HepG2 (cell line): ENCODE results near the gene HBQ1. TPM values are rescaled to one million over a fixed set of nuclear protein-coding genes. Genes with fewer than 3 reads are reported as not detected.
A peak's percentile ranks its signal among the peaks of the same experiment; 100 is the strongest.

Experiments
- BCL6 ChIP-seq: IDR thresholded peaks from 2 replicates; pipeline ENCODE4 v1.6.1; 2016; ENCODE audit warnings: missing genetic modification reagents, missing compliant biosample characterization
- DNMT3B ChIP-seq: conservative IDR thresholded peaks from 2 replicates; pipeline ENCODE4 v1.6.1; 2016; ENCODE audit warnings: missing biosample characterization, control low read depth
- ESRRA ChIP-seq: sonication (generic); formaldehyde crosslinking; IDR thresholded peaks from 2 replicates; pipeline ENCODE4 v1.5.1; 2020; ENCODE audit warnings: mild to moderate bottlenecking, low read depth, missing genetic modification reagents
- FOXK2 ChIP-seq: fragments of 450-650 bp; IDR thresholded peaks from 2 replicates; pipeline ENCODE4 v1.6.1; 2016
- GZF1 ChIP-seq: sonication (generic); formaldehyde crosslinking; IDR thresholded peaks from 2 replicates; pipeline ENCODE4 v1.5.1; 2020; ENCODE audit warnings: mild to moderate bottlenecking, missing genetic modification reagents
- HNRNPL ChIP-seq: fragments of 200-400 bp; formaldehyde crosslinking; IDR thresholded peaks from 2 replicates; pipeline ENCODE4 v1.6.1; 2017; ENCODE audit warnings: mild to moderate bottlenecking, low read depth, low read length
- NFE2L1 ChIP-seq: sonication (generic); formaldehyde crosslinking; IDR thresholded peaks from 2 replicates; pipeline ENCODE4 v1.4.0; 2020; ENCODE audit warnings: missing genetic modification reagents, mild to moderate bottlenecking, borderline replicate concordance
- PHF8 ChIP-seq: sonication (generic); formaldehyde crosslinking; IDR thresholded peaks from 2 replicates; pipeline ENCODE4 v1.5.0; 2020; ENCODE audit warnings: missing genetic modification reagents
- POLR2A ChIP-seq, 2 experiments: IDR thresholded peaks; 2 replicates each; pipeline ENCODE4 v1.6.1; 2011; ENCODE audit warnings: low read depth in 2 of 2, low read length in 2 of 2, mild to moderate bottlenecking in 1 of 2, moderate library complexity in 1 of 2; ENCODE audit not compliant: insufficient read depth in 1 of 2
- RAD51 ChIP-seq: fragments of 450-650 bp; IDR thresholded peaks from 2 replicates; pipeline ENCODE4 v1.6.1; 2016; ENCODE audit warnings: borderline replicate concordance
- RBM39 ChIP-seq: fragments of 200-400 bp; formaldehyde crosslinking; IDR thresholded peaks from one replicate; pipeline ENCODE4 v1.6.1; 2018; ENCODE audit warnings: antibody characterized with exemption, mild to moderate bottlenecking, low read depth, low read length; ENCODE audit not compliant: poor library complexity, severe bottlenecking
- REPIN1 ChIP-seq: sonication (generic); formaldehyde crosslinking; IDR thresholded peaks from 2 replicates; pipeline ENCODE4 v1.8.0; 2022; ENCODE audit warnings: missing genetic modification reagents, low read depth, mild to moderate bottlenecking, borderline replicate concordance
- RFXANK ChIP-seq: IDR thresholded peaks from 2 replicates; pipeline ENCODE4 v1.6.1; 2016
- RXRA ChIP-seq: sonication (generic); formaldehyde crosslinking; IDR thresholded peaks from 2 replicates; pipeline ENCODE4 v1.5.1; 2020; ENCODE audit warnings: missing genetic modification reagents
- SRF ChIP-seq: IDR thresholded peaks from 2 replicates; pipeline ENCODE4 v1.6.1; 2011; ENCODE audit warnings: mild to moderate bottlenecking, low read depth, low read length, moderate library complexity
- SRSF1 ChIP-seq: fragments of 200-400 bp; formaldehyde crosslinking; optimal IDR thresholded peaks from 2 replicates; pipeline ENCODE3; 2017; ENCODE audit warnings: mild to moderate bottlenecking, low read depth, low read length, moderate library complexity
- YEATS4 ChIP-seq: sonication (generic); formaldehyde crosslinking; IDR thresholded peaks from 2 replicates; pipeline ENCODE4 v1.4.0; 2020; ENCODE audit warnings: missing genetic modification reagents, borderline replicate concordance
- ZBTB10 ChIP-seq: sonication (generic); formaldehyde crosslinking; IDR thresholded peaks from 2 replicates; pipeline ENCODE4 v1.4.0; 2020; ENCODE audit warnings: missing genetic modification reagents, borderline replicate concordance
- ZBTB37 ChIP-seq: sonication (generic); formaldehyde crosslinking; IDR thresholded peaks from 2 replicates; pipeline ENCODE4 v1.4.0; 2020; ENCODE audit warnings: mild to moderate bottlenecking, missing genetic modification reagents
- ZFP82 ChIP-seq: sonication (generic); formaldehyde crosslinking; IDR thresholded peaks from 2 replicates; pipeline ENCODE4 v1.5.1; 2020; ENCODE audit warnings: mild to moderate bottlenecking, missing genetic modification reagents, borderline replicate concordance
- ZMAT3 ChIP-seq: sonication (generic); formaldehyde crosslinking; conservative IDR thresholded peaks from 2 replicates; pipeline ENCODE4 v1.7.0; 2021; ENCODE audit warnings: missing genetic modification reagents
- ZNF230 ChIP-seq: sonication (generic); formaldehyde crosslinking; IDR thresholded peaks from 2 replicates; pipeline ENCODE4 v1.4.0; 2020; ENCODE audit warnings: mild to moderate bottlenecking, missing genetic modification reagents
- ZNF335 ChIP-seq: sonication (generic); formaldehyde crosslinking; IDR thresholded peaks from 2 replicates; pipeline ENCODE4 v1.4.0; 2020; ENCODE audit warnings: missing genetic modification reagents
- ZNF383 ChIP-seq: sonication (generic); formaldehyde crosslinking; IDR thresholded peaks from 2 replicates; pipeline ENCODE4 v1.4.0; 2020; ENCODE audit warnings: missing genetic modification reagents, mild to moderate bottlenecking, borderline replicate concordance
- ZNF704 ChIP-seq: sonication (generic); formaldehyde crosslinking; IDR thresholded peaks from 2 replicates; pipeline ENCODE4 v1.8.1; 2023; ENCODE audit warnings: mild to moderate bottlenecking, inconsistent platforms, moderate library complexity, missing genetic modification reagents, borderline replicate concordance
- polyA plus RNA-seq, 8 experiments: library from polyadenylated mRNA; depleted of rRNA in 3 of 8; stranded (reverse) in 7 of 8; unstranded in 1 of 8; fragments of >200 nt; fragmentation: Illumina TruSeq in 4 of 8; extraction: Trizol in 4 of 8; gene quantifications; 2 replicates each; pipeline versions ENCODE4 v1.2.1 to v1.2.3, GENCODE V29; 2011 to 2016; ENCODE audit warnings: low read depth in 4 of 8, missing spikeins in 1 of 8, mixed read lengths in 1 of 8; ENCODE audit not compliant: insufficient read depth in 1 of 8
- total RNA-seq, 5 experiments: library from RNA; depleted of rRNA; stranded (reverse); fragments of >200 nt; fragmentation: Illumina TruSeq; extraction: Trizol; gene quantifications; 2 replicates each; pipeline ENCODE4 v1.2.3, GENCODE V29; 2016; ENCODE audit warnings: low read depth in 1 of 5
- TF ChIP-seq, protein P1 (sequence below): sonication (generic); formaldehyde crosslinking; IDR thresholded peaks from 2 replicates; pipeline ENCODE4 v1.4.0; 2020; ENCODE audit warnings: missing genetic modification reagents, borderline replicate concordance

HBQ1 gene
- total and polyA plus RNA-seq, 2 of the 13 experiments (the other 11 are each of a cell fraction or from before 2014, with no cell fraction given): 4.9 to 7.4 TPM

GRCh38 chr16:181565-182021, 1.3 kb downstream of the HBQ1 start (continued):
- TF ChIP-seq ZNF383: 0 out of 2 replicates have a peak, but pooled peaks have one; percentile 59
- peak; percentile 16 for TF ChIP-seq SRSF1
- no peak for TF ChIP-seq ZFP82
- 0 out of 2 replicates have a peak, but pooled peaks have one; percentile 1 for TF ChIP-seq ZNF335
- no peak for TF ChIP-seq SRF
- no peak for TF ChIP-seq GZF1 (CRISPR knock-in tag)
- peak in 1 of 2 experiments; percentile 6; a peak in 1 of 4 replicates for TF ChIP-seq POLR2A (IDR thresholded peaks at IDR 0.05; ENCODE audit: insufficient read depth in 1 of 2, low read depth in 2 of 2, low read length in 2 of 2)
- 0 out of 2 replicates have a peak, but pooled peaks have one; percentile 7 for TF ChIP-seq ZNF230 (CRISPR knock-in tag)
- no peak for TF ChIP-seq DNMT3B
- TF ChIP-seq PHF8 (CRISPR knock-in tag): no peak
- TF ChIP-seq RAD51: no peak
- TF ChIP-seq FOXK2: no peak
- TF ChIP-seq HNRNPL: no peak
- TF ChIP-seq RFXANK (CRISPR knock-in tag): no peak
- no peak for TF ChIP-seq REPIN1 (CRISPR knock-in tag)
- peak; percentile 39 for TF ChIP-seq RBM39
- TF ChIP-seq ESRRA (CRISPR knock-in tag): no peak
- TF ChIP-seq ZNF704 (CRISPR knock-in tag): no peak
- no peak for TF ChIP-seq RXRA (CRISPR knock-in tag)
- TF ChIP-seq YEATS4 (CRISPR knock-in tag): no peak
- TF ChIP-seq ZMAT3 (CRISPR knock-in tag): no peak
- TF ChIP-seq BCL6 (CRISPR knock-in tag): no peak
- TF ChIP-seq NFE2L1 (CRISPR knock-in tag): no peak
- TF ChIP-seq, protein P1, sequence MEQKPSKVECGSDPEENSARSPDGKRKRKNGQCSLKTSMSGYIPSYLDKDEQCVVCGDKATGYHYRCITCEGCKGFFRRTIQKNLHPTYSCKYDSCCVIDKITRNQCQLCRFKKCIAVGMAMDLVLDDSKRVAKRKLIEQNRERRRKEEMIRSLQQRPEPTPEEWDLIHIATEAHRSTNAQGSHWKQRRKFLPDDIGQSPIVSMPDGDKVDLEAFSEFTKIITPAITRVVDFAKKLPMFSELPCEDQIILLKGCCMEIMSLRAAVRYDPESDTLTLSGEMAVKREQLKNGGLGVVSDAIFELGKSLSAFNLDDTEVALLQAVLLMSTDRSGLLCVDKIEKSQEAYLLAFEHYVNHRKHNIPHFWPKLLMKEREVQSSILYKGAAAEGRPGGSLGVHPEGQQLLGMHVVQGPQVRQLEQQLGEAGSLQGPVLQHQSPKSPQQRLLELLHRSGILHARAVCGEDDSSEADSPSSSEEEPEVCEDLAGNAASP (CRISPR knock-in tag): no peak
- TF ChIP-seq ZBTB37 (CRISPR knock-in tag): no peak
- TF ChIP-seq ZBTB10 (CRISPR knock-in tag): no peak; the same call in 1 of the 2 replicates
